ENCODE measurements around the gene MEX3D. TPM values are rescaled to one million over a fixed set of nuclear protein-coding genes. Genes with fewer than 3 reads are reported as not detected.

The MEX3D gene
- total RNA-seq, 1 donor from 2014 or later: 43.4 TPM

DNA sequence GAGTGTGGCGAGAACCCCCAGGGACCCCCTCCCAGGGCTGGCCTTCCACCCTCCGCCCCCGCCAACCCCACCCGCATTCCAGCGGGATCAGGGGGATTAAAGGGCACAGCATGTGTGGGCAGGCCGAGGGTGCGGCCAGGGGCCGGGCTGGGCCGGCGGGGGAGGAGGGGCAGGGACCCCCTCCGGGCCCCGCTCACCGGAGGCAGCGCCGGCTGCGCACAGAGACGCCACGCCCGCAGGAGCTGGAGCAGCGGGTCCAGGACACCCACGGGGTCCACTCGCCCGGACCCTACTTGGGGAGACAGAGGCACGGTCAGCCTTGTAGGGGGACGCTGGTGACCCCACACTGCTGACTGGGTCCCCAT is 57.7 kb downstream of the MEX3D start:
- FAIRE-seq: no peak
- H3K36me3 ChIP-seq (ENCODE audit: control insufficient read depth, insufficient read depth, low read length): peaks cover 1% of the 10 kb centered on the region
- TF ChIP-seq, protein P1, sequence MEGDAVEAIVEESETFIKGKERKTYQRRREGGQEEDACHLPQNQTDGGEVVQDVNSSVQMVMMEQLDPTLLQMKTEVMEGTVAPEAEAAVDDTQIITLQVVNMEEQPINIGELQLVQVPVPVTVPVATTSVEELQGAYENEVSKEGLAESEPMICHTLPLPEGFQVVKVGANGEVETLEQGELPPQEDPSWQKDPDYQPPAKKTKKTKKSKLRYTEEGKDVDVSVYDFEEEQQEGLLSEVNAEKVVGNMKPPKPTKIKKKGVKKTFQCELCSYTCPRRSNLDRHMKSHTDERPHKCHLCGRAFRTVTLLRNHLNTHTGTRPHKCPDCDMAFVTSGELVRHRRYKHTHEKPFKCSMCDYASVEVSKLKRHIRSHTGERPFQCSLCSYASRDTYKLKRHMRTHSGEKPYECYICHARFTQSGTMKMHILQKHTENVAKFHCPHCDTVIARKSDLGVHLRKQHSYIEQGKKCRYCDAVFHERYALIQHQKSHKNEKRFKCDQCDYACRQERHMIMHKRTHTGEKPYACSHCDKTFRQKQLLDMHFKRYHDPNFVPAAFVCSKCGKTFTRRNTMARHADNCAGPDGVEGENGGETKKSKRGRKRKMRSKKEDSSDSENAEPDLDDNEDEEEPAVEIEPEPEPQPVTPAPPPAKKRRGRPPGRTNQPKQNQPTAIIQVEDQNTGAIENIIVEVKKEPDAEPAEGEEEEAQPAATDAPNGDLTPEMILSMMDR (IDR thresholded peaks at IDR 0.05; ENCODE audit: insufficient read depth, low read length, severe bottlenecking): no peak
- no peaks in the 10 kb centered on the region for H3K27me3 ChIP-seq (ENCODE audit: control insufficient read depth, insufficient read depth, low read length)
- no peak overlapping the region for H3K4me3 ChIP-seq (ENCODE audit: low read depth, low read length)
- DNase-seq (ENCODE audit: low read depth): no peak

DNA sequence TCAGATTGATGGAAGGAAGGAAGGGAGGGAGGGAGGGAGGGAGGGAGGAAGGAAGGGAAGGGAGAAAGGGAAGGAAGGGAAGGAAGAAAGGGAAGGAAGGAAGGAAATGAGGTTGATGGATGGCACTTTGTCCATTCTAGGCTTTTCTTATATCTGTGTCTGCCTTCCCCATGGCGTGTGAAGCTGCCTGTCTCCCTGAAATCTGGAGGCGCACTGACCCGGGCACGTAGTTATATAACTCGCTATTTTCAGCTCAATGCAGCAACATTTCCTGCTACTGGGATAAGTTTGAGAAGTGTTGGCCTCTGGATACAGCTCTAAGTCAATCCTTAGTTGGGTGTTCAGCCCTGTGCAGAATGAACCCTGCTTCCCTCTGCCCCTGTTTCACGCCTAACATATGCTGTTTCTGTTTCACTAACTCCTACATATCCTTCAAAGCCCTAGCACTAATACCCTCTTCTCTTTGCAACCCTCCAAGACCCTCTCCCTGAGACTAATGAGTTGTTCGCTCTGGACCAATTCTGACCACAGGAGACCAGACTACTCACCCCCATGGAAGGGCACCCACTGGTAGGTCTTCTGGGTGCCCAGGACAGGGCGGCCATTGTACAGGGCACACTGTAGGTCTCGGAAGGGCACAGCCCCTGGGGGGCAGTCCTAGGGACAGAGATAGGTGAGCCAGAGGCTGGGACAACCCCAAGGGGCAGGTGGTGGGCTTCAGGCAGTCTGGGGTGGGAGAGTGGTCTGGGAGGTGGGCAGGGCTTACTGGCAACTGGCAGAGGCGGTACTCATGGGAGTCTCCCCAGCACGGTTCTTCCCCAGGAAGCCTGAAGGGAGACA is 58.3 kb downstream of the MEX3D start:
- FAIRE-seq: no peak
- Histone ChIP-seq H3K36me3 (ENCODE audit: control insufficient read depth, insufficient read depth, low read length) (peaks cover 1% of the 10 kb centered on the region), H3K4me3 (ENCODE audit: low read depth, low read length) (no peak overlapping the region), H3K27me3 (ENCODE audit: control insufficient read depth, insufficient read depth, low read length) (no peaks in the 10 kb centered on the region)
- TF ChIP-seq, protein P1 (IDR thresholded peaks at IDR 0.05; ENCODE audit: insufficient read depth, low read length, severe bottlenecking): no peak
- DNase-seq (ENCODE audit: low read depth): no peak

DNA sequence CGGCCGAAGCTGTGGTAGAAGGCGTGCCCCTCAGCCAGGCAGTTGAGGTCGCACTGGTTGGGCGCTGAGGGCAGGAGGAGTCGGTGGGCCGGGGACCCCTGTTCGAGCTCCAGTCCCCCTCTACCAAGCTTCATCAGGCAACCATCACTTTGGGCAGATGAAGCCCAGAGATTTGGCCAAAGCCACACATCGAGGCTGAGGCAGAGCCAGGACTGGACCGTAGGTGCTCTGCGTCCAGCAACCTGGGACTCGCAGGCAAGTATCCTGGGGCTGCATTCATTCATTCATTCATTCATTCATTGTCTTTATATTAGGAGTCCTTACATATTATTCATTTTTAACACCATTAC is 59.6 kb downstream of the MEX3D start:
- TF ChIP-seq, protein P1 (IDR thresholded peaks at IDR 0.05; ENCODE audit: insufficient read depth, low read length, severe bottlenecking): no peak
- FAIRE-seq (no peak), DNase-seq (ENCODE audit: low read depth) (no peak)
- Histone ChIP-seq H3K36me3 (ENCODE audit: control insufficient read depth, insufficient read depth, low read length) (peaks cover 1% of the 10 kb centered on the region), H3K4me3 (ENCODE audit: low read depth, low read length) (peak overlapping the region; percentile 48), H3K27me3 (ENCODE audit: control insufficient read depth, insufficient read depth, low read length) (no peaks in the 10 kb centered on the region)

DNA sequence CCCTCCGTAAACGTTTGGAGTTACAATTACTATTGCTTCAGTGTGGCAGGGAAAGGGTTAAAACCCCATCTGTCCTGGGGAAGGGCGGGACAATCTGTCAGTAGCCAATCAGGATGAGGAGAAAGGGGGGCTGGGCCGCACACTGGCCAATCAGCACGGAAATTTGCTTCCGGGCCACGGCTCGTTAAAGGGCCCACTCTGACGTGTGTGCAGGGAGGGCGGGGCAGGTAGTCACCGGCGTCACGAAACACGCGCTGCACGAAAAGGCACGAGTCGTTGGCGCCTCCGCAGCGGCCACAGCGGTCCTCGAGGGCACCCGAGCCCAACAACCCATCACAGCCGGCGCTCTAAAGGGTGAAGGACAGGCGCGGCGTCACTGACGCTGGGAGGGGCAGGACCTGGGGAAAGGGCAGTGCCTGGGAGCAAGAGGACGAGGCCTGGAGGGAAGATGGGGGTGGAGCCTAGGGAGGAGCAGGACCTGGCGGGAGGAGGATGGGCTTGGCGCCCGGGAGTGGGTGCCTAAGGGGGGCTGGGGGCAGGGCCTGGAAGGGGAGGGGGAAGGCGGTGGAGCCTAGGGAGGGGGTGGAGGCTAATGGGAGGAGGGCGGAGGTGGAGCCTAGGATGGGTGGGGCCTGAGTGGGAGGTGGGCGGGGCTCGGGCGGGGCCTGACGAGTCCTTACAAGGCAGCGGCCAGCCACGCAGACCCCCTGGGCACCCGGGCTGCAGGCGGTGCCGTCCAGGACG is 60.2 kb downstream of the MEX3D start:
- DNase-seq (ENCODE audit: low read depth): peak; percentile 83
- H3K4me3 ChIP-seq (ENCODE audit: low read depth, low read length): peak overlapping the region; percentile 48
- FAIRE-seq: peak; percentile 7
- TF ChIP-seq, protein P1 (IDR thresholded peaks at IDR 0.05; ENCODE audit: insufficient read depth, low read length, severe bottlenecking): no peak
- H3K27me3 ChIP-seq (ENCODE audit: control insufficient read depth, insufficient read depth, low read length): no peaks in the 10 kb centered on the region
- H3K36me3 ChIP-seq (ENCODE audit: control insufficient read depth, insufficient read depth, low read length): peaks cover 1% of the 10 kb centered on the region

DNA sequence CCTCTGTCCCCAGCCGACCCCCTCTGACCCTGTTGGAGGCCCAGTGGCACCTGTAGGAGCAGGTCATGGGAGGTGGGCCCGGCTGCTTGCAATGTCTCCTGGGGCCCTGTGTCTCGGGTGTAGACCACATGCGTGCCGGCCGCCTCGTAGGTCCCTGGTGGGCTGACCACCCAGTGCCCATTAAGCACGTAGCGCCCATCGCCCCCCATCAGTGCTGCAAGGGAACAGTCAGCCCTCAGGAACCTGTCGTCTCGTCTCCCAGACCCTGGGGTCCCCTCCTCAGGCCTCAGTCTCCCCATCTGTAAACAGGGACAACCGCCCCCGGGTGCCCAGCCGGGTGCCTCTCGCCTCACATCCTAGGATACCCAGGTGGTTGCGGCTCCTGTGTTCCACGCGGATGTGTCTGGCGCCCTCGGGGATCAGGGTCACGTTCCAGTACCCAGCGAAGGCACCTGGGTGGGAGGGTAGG is 60.9 kb downstream of the MEX3D start:
- TF ChIP-seq, protein P1 (IDR thresholded peaks at IDR 0.05; ENCODE audit: insufficient read depth, low read length, severe bottlenecking): no peak
- Histone ChIP-seq H3K36me3 (ENCODE audit: control insufficient read depth, insufficient read depth, low read length) (peaks cover 1% of the 10 kb centered on the region), H3K27me3 (ENCODE audit: control insufficient read depth, insufficient read depth, low read length) (no peaks in the 10 kb centered on the region), H3K4me3 (ENCODE audit: low read depth, low read length) (no peak overlapping the region)
- DNase-seq (ENCODE audit: low read depth): no peak
- FAIRE-seq: no peak

Measured in bronchial epithelial cell (primary cell).